PFSK-1 (cell line): ENCODE results near the gene TMEM72.

Source experiments
- POLR2AphosphoS5 ChIP-seq: IDR thresholded peaks from 2 replicates; pipeline ENCODE4 v1.6.1; 2012; ENCODE audit warnings: low read depth, mild to moderate bottlenecking, control low read depth, low read length, moderate library complexity
- SIN3A ChIP-seq: IDR thresholded peaks from 2 replicates; pipeline ENCODE4 v1.6.1; 2012; ENCODE audit warnings: mild to moderate bottlenecking, low read length, moderate library complexity, borderline replicate concordance; ENCODE audit not compliant: insufficient read depth
- TF ChIP-seq, protein P1 (sequence below), 2 experiments: IDR thresholded peaks; 2 replicates each; pipeline versions ENCODE4 v1.6.1 to v1.8.0; 2011 to 2012; ENCODE audit warnings: low read depth in 2 of 2, low read length in 2 of 2, control low read depth in 1 of 2, inconsistent platforms in 1 of 2, mild to moderate bottlenecking in 1 of 2, moderate library complexity in 1 of 2; ENCODE audit not compliant: insufficient read depth in 1 of 2

DNA sequence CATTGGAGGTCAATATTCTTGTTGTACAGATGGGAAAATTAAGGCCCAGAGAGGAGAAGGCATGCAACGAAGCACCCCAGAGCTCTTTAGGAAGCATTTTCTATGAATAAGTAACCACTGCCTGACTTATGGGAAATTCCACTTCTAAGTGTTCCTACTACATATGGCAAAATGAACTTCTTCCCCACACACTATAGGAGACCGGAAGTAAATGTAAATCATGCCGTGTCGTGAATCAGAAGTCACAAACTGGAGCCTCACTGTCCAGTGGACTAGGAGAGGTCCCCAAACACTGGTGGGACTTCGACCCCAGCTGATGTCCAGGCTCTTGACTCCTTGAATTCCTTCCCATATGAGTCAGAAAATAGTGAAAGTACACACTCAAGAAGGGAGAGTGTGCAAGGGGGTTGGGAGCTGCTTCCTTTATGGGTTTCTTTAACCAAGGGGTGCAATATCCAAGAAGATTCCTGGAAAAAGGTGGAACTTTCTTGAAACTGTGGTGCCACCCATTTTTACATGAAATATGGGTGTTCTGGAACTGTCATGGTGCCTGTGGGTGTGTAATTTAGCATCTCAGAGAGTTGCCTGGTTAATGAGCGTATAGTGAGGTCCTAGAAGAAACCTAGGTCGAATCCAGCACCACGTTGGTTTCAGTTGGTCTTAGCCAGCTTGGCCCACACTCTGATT lies 55.1 kb downstream of the TMEM72 start:
- TF ChIP-seq SIN3A = no peak
- TF ChIP-seq, protein P1, sequence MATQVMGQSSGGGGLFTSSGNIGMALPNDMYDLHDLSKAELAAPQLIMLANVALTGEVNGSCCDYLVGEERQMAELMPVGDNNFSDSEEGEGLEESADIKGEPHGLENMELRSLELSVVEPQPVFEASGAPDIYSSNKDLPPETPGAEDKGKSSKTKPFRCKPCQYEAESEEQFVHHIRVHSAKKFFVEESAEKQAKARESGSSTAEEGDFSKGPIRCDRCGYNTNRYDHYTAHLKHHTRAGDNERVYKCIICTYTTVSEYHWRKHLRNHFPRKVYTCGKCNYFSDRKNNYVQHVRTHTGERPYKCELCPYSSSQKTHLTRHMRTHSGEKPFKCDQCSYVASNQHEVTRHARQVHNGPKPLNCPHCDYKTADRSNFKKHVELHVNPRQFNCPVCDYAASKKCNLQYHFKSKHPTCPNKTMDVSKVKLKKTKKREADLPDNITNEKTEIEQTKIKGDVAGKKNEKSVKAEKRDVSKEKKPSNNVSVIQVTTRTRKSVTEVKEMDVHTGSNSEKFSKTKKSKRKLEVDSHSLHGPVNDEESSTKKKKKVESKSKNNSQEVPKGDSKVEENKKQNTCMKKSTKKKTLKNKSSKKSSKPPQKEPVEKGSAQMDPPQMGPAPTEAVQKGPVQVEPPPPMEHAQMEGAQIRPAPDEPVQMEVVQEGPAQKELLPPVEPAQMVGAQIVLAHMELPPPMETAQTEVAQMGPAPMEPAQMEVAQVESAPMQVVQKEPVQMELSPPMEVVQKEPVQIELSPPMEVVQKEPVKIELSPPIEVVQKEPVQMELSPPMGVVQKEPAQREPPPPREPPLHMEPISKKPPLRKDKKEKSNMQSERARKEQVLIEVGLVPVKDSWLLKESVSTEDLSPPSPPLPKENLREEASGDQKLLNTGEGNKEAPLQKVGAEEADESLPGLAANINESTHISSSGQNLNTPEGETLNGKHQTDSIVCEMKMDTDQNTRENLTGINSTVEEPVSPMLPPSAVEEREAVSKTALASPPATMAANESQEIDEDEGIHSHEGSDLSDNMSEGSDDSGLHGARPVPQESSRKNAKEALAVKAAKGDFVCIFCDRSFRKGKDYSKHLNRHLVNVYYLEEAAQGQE (IDR thresholded peaks at IDR 0.05; ENCODE audit: insufficient read depth in 1 of 2, low read depth in 2 of 2, low read length in 2 of 2) = no peak
- TF ChIP-seq POLR2AphosphoS5 = no peak
